ENCODE results near the gene MYOCD. TPM values are rescaled to one million over a fixed set of nuclear protein-coding genes. Genes with fewer than 3 reads are reported as not detected.

MYOCD gene
- total and polyA plus RNA-seq, 7 donors = 0.46 to 168 (median 108) TPM

GRCh38 chr17:12738624-12739023 is 72.9 kb downstream of the MYOCD start:
- intact Hi-C loops (cut with DNase I) = loop anchor here (10.0 kb wide), 2 partner anchors 194 to 314 kb away; no protein-coding TSS in a partner anchor
- TF ChIP-seq CTCF (IDR thresholded peaks at IDR 0.05) = no peak
- no peak for TF ChIP-seq POLR2AphosphoS5 (IDR thresholded peaks at IDR 0.05)
- TF ChIP-seq EP300 (IDR thresholded peaks at IDR 0.05) = no peak
- TF ChIP-seq POLR2A (IDR thresholded peaks at IDR 0.05) = no peak
- Histone ChIP-seq H3K4me1 (peaks cover 0 to 21% (median 12%) of the 10 kb centered on the region in 4 donors), H3K27me3 (no peaks in the 10 kb centered on the region), H3K27ac (no peak overlapping the region), H3K36me3 (peaks cover 0 to 62% (median 12%) of the 10 kb centered on the region in 4 donors), H3K4me3 (no peak overlapping the region), H3K9me3 (no peaks in the 10 kb centered on the region)
- 23 to 62% methylated on average over 2 of the region's 2 CpGs for WGBS, 2 donors
- no peak for DNase-seq

GRCh38 chr17:12739500-12739899 is 73.8 kb downstream of the MYOCD start:
- no peak for DNase-seq
- Histone ChIP-seq H3K4me1 (peaks cover 0 to 21% (median 12%) of the 10 kb centered on the region in 4 donors), H3K4me3 (no peak overlapping the region), H3K9me3 (no peaks in the 10 kb centered on the region), H3K27ac (peak overlapping the region in 1 of 4 donors; percentile 20), H3K27me3 (no peaks in the 10 kb centered on the region), H3K36me3 (peaks cover 0 to 65% (median 11%) of the 10 kb centered on the region in 4 donors)
- 80 to 83% methylated on average over 4 of the region's 4 CpGs for WGBS, 2 donors
- TF ChIP-seq EP300 (IDR thresholded peaks at IDR 0.05) (no peak), POLR2AphosphoS5 (IDR thresholded peaks at IDR 0.05) (no peak), CTCF (IDR thresholded peaks at IDR 0.05) (no peak), POLR2A (IDR thresholded peaks at IDR 0.05) (no peak)
- intact Hi-C loops (cut with DNase I) = loop anchor here (10.0 kb wide), 2 partner anchors 195 to 315 kb away; no protein-coding TSS in a partner anchor

GRCh38 chr17:12743046-12743445 is 77.4 kb downstream of the MYOCD start:
- H3K36me3 ChIP-seq = peaks cover 0 to 71% (median 10%) of the 10 kb centered on the region in 4 donors
- H3K27ac ChIP-seq = peak overlapping the region in 2 of 4 donors; percentile 49 to 78
- no peaks in the 10 kb centered on the region for H3K9me3 ChIP-seq
- intact Hi-C loops (cut with DNase I) = loop anchor here (2.0 to 5.0 kb wide), 3 partner anchors 78 to 562 kb away; partner anchors contain the start of gene MYOCD
- TF ChIP-seq POLR2AphosphoS5 (IDR thresholded peaks at IDR 0.05) (no peak), POLR2A (IDR thresholded peaks at IDR 0.05) (no peak), EP300 (IDR thresholded peaks at IDR 0.05) (no peak), CTCF (IDR thresholded peaks at IDR 0.05) (no peak)
- H3K4me3 ChIP-seq = no peak overlapping the region
- peaks cover 0 to 15% (median 10%) of the 10 kb centered on the region in 4 donors for H3K4me1 ChIP-seq
- no peak for DNase-seq
- no peaks in the 10 kb centered on the region for H3K27me3 ChIP-seq
- 39 to 78% methylated on average over 3 of the region's 3 CpGs for WGBS, 2 donors

- Histone ChIP-seq H3K9me3 (no peaks in the 10 kb centered on the region), H3K27ac (peak overlapping the region in 2 of 4 donors; percentile 19 to 32), H3K36me3 (peaks cover 0 to 69% (median 8%) of the 10 kb centered on the region in 4 donors), H3K27me3 (no peaks in the 10 kb centered on the region), H3K4me1 (peaks cover 0 to 15% (median 10%) of the 10 kb centered on the region in 4 donors), H3K4me3 (no peak overlapping the region)
- DNase-seq = no peak
- 81% methylated on average over 5 of the region's 5 CpGs for WGBS, 2 donors
- intact Hi-C loops (cut with DNase I) = loop anchor here (5.0 kb wide), 1 partner anchor 487 kb away; no protein-coding TSS in a partner anchor
- TF ChIP-seq POLR2AphosphoS5 (IDR thresholded peaks at IDR 0.05) (no peak), POLR2A (IDR thresholded peaks at IDR 0.05) (no peak), EP300 (IDR thresholded peaks at IDR 0.05) (no peak), CTCF (IDR thresholded peaks at IDR 0.05) (no peak)
Measured at GRCh38 chr17:12744298-12744697, 78.6 kb downstream of the MYOCD start.

Measured in sigmoid colon (tissue), 7 donors.